ENCODE measurements around the gene AP2A1. TPM values are rescaled to one million over a fixed set of nuclear protein-coding genes. Genes with fewer than 3 reads are reported as not detected.

The AP2A1 gene
- total and polyA plus RNA-seq, 9 of the 15 experiments (the other 6 are each of a cell fraction or from before 2014, with no cell fraction given) = 0.55 to 150 (median 31.9) TPM

- TF ChIP-seq SRSF7 (optimal IDR thresholded peaks at IDR 0.05; ENCODE audit: low read depth, low read length) (no peak), POLR3A (IDR thresholded peaks at IDR 0.05; ENCODE audit: borderline replicate concordance, extremely low read depth, insufficient read depth, insufficient read length) (no peak), IFI16 (CRISPR knock-in tag; IDR thresholded peaks at IDR 0.05) (no peak), FOS (IDR thresholded peaks at IDR 0.05; ENCODE audit: extremely low read depth, insufficient read length) (no peak), ZNF592 (IDR thresholded peaks at IDR 0.05) (no peak), ILF3 (IDR thresholded peaks at IDR 0.05; ENCODE audit: borderline replicate concordance) (no peak), SLC30A9 (CRISPR knock-in tag; IDR thresholded peaks at IDR 0.05) (no peak), NONO (IDR thresholded peaks at IDR 0.05; ENCODE audit: low read depth in 2 of 2, low read length in 1 of 2) (peak in 1 of 2 experiments; percentile 93; a peak in 2 of 4 replicates), KLF10 (CRISPR knock-in tag; IDR thresholded peaks at IDR 0.05) (no peak), ID3 (CRISPR knock-in tag; IDR thresholded peaks at IDR 0.05) (no peak), ID3 (tag; IDR thresholded peaks at IDR 0.05) (no peak), HDAC1 (IDR thresholded peaks at IDR 0.05) (no peak), SP2 (IDR thresholded peaks at IDR 0.05; ENCODE audit: extremely low read depth, low read depth, low read length, poor library complexity, severe bottlenecking) (no peak), NR4A1 (CRISPR knock-in tag; IDR thresholded peaks at IDR 0.05) (no peak), NR4A1 (tag; IDR thresholded peaks at IDR 0.05) (0 out of 2 replicates have a peak, but pooled peaks have one; percentile 37), ETV6 (IDR thresholded peaks at IDR 0.05; ENCODE audit: borderline replicate concordance in 1 of 2, low read depth in 2 of 2, low read length in 1 of 2) (no peak), ETV6 (CRISPR knock-in tag; IDR thresholded peaks at IDR 0.05; ENCODE audit: borderline replicate concordance) (no peak), PBX2 (CRISPR knock-in tag; IDR thresholded peaks at IDR 0.05; ENCODE audit: low read depth) (no peak), PBX2 (tag; conservative IDR thresholded peaks at IDR 0.05; ENCODE audit: low read depth) (no peak), ZNF561 (CRISPR knock-in tag; conservative IDR thresholded peaks at IDR 0.05) (no peak)
Measured at GRCh38 chr19:49812997-49813861, 46.4 kb downstream of the AP2A1 start, which contains the start of gene FUZ (continued).
